ENCODE results near the gene USP32. TPM values are rescaled to one million over a fixed set of nuclear protein-coding genes. Genes with fewer than 3 reads are reported as not detected.
"Not testable (repeated sequence)": the region's sequence is repeated elsewhere in the genome, so short reads cannot be mapped to it uniquely, and the experiment has no call there.

The USP32 gene
- total and polyA plus RNA-seq, 2 of the 8 experiments (the other 6 are each of a cell fraction or from before 2014, with no cell fraction given): 29.6 to 112 TPM

DNA sequence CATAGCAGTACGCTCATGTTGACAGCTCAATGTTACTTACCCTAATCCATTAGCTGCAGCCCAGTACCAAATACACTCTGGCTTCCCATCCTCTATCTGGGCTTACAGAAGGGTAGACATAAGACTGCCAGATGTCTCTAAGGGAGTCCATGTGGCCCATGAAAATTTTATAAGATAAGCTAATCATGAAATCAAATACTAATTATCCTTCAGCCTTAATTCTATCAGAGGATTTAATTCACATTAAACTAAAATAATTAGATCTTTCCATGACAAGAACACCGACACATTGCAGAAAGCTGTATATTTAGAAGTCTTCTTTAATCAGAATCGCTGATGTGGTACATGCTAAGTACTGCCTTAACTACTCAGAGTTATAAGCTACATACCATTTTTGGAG, 198.9 kb downstream of the USP32 start:
- H3K56ac ChIP-seq (replicated peaks; ENCODE audit: insufficient read length, low read depth, low read length); H3K23ac ChIP-seq (ENCODE audit: insufficient read length); H3K79me1 ChIP-seq (ENCODE audit: low read depth, low read length); POLR2A ChIA-PET (ENCODE audit: partially characterized antibody); FAIRE-seq; H2BK120ac ChIP-seq (replicated peaks; ENCODE audit: low read depth, low read length); H2BK15ac ChIP-seq (ENCODE audit: low read length); H3K4me2 ChIP-seq (ENCODE audit: insufficient read depth in 1 of 2, low read depth in 2 of 2, low read length in 2 of 2); H3K18ac ChIP-seq (ENCODE audit: extremely low read depth, low read length); H2BK20ac ChIP-seq (ENCODE audit: low read length); H3K4me1 ChIP-seq (replicated peaks in 1 of 4; ENCODE audit: control insufficient read depth in 3 of 4, insufficient read depth in 4 of 4, low read length in 3 of 4); H3K79me2 ChIP-seq (ENCODE audit: control insufficient read depth in 1 of 2, insufficient read depth in 2 of 2, low read length in 2 of 2); H2BK12ac ChIP-seq (ENCODE audit: low read depth, low read length); H3K9me3 ChIP-seq (ENCODE audit: insufficient read depth in 2 of 2, low read depth in 1 of 2, low read length in 1 of 2); H2AK5ac ChIP-seq (ENCODE audit: low read depth, low read length); H2AFZ ChIP-seq (ENCODE audit: low read length); H3K23me2 ChIP-seq (ENCODE audit: low read depth, low read length); H3K9ac ChIP-seq (replicated peaks in 1 of 4; ENCODE audit: extremely low read depth in 1 of 4, low read depth in 3 of 4, low read length in 3 of 4); H3K27ac ChIP-seq (ENCODE audit: low read depth, low read length); H2BK5ac ChIP-seq (ENCODE audit: low read depth, low read length); H4K20me1 ChIP-seq (replicated peaks in 1 of 2; ENCODE audit: control insufficient read depth in 1 of 2, insufficient read depth in 2 of 2, low read length in 2 of 2); H4K5ac ChIP-seq (ENCODE audit: insufficient read length, low read depth, low read length); DNase-seq (ENCODE audit: low read depth in 1 of 2, low spot score in 2 of 2); H4K8ac ChIP-seq (ENCODE audit: extremely low read depth, insufficient read depth, low read length); H4K91ac ChIP-seq (replicated peaks; ENCODE audit: insufficient read length, low read length); H3K27me3 ChIP-seq (replicated peaks in 1 of 4; ENCODE audit: control insufficient read depth in 3 of 4, extremely low read depth in 1 of 4, insufficient read depth in 3 of 4, low read length in 3 of 4); H3K4ac ChIP-seq (replicated peaks; ENCODE audit: insufficient read length, low read depth, low read length); H3K4me3 ChIP-seq (ENCODE audit: extremely low read depth in 1 of 4, insufficient read depth in 2 of 4, low read depth in 3 of 4, low read length in 4 of 4); H3K14ac ChIP-seq (ENCODE audit: insufficient read length): not testable (repeated sequence)
- WGBS, 2 experiments (ENCODE audit: extremely low coverage in 1 of 2, insufficient coverage in 1 of 2, insufficient read length in 1 of 2, insufficient replicate concordance in 2 of 2, low coverage in 1 of 2, low lambda C conversion rate in 2 of 2, missing lambda C conversion rate in 1 of 2): 99% methylated on average over 3 of the region's 3 CpGs; no CpG with 5 or more reads in 1 of the 2 experiments
- CTCF ChIA-PET (ENCODE audit: partially characterized antibody): interaction anchor here (1.2 to 3.2 kb wide), 5 partner anchors 9 to 52 kb away, joined by 3 to 22 read pairs (median 3); no protein-coding TSS in a partner anchor
- peaks cover 3 to 52% (median 35%) of the 10 kb centered on the region in 4 experiments; a peak in 7 of 8 replicates for H3K36me3 ChIP-seq (ENCODE audit: control insufficient read depth in 2 of 4, insufficient read depth in 4 of 4, low read length in 3 of 4)

DNA sequence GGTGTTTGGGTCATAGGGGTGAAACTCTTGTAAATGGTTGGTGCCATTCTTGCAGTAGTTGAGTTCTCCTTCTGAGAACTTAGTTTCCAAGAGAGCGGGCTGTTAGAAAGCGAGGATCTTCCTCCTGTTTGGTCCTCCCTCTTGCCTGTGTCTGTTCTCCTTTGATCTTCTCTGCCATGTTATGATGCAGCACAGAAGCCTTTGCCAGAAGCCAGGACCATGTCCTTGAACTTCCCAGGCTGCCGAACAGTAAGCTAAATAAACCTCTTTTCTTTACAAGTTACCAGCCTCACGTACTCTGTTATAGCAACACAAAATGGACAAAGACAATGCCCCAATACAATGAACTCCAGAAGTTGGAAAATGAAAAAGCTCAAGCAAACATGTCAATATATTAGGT, 201.9 kb downstream of the USP32 start:
- H3K14ac ChIP-seq (ENCODE audit: insufficient read length); H3K9ac ChIP-seq (replicated peaks in 1 of 4; ENCODE audit: extremely low read depth in 1 of 4, low read depth in 3 of 4, low read length in 3 of 4); H3K79me2 ChIP-seq (ENCODE audit: control insufficient read depth in 1 of 2, insufficient read depth in 2 of 2, low read length in 2 of 2); H2AK5ac ChIP-seq (ENCODE audit: low read depth, low read length); H3K18ac ChIP-seq (ENCODE audit: extremely low read depth, low read length); H4K20me1 ChIP-seq (replicated peaks in 1 of 2; ENCODE audit: control insufficient read depth in 1 of 2, insufficient read depth in 2 of 2, low read length in 2 of 2); H3K9me3 ChIP-seq (ENCODE audit: insufficient read depth in 2 of 2, low read depth in 1 of 2, low read length in 1 of 2); H3K23me2 ChIP-seq (ENCODE audit: low read depth, low read length); H3K27me3 ChIP-seq (replicated peaks in 1 of 4; ENCODE audit: control insufficient read depth in 3 of 4, extremely low read depth in 1 of 4, insufficient read depth in 3 of 4, low read length in 3 of 4); DNase-seq (ENCODE audit: low read depth in 1 of 2, low spot score in 2 of 2); H2AFZ ChIP-seq (ENCODE audit: low read length); H4K8ac ChIP-seq (ENCODE audit: extremely low read depth, insufficient read depth, low read length); H3K23ac ChIP-seq (ENCODE audit: insufficient read length); H3K4ac ChIP-seq (replicated peaks; ENCODE audit: insufficient read length, low read depth, low read length); FAIRE-seq; H3K4me1 ChIP-seq (replicated peaks in 1 of 4; ENCODE audit: control insufficient read depth in 3 of 4, insufficient read depth in 4 of 4, low read length in 3 of 4); H4K5ac ChIP-seq (ENCODE audit: insufficient read length, low read depth, low read length); H2BK120ac ChIP-seq (replicated peaks; ENCODE audit: low read depth, low read length); H3K56ac ChIP-seq (replicated peaks; ENCODE audit: insufficient read length, low read depth, low read length); H2BK20ac ChIP-seq (ENCODE audit: low read length); H4K91ac ChIP-seq (replicated peaks; ENCODE audit: insufficient read length, low read length); H3K4me3 ChIP-seq (ENCODE audit: extremely low read depth in 1 of 4, insufficient read depth in 2 of 4, low read depth in 3 of 4, low read length in 4 of 4); H2BK12ac ChIP-seq (ENCODE audit: low read depth, low read length); H2BK5ac ChIP-seq (ENCODE audit: low read depth, low read length); H3K79me1 ChIP-seq (ENCODE audit: low read depth, low read length); H3K27ac ChIP-seq (ENCODE audit: low read depth, low read length); H2BK15ac ChIP-seq (ENCODE audit: low read length); H3K4me2 ChIP-seq (ENCODE audit: insufficient read depth in 1 of 2, low read depth in 2 of 2, low read length in 2 of 2): not testable (repeated sequence)
- POLR2A ChIA-PET (ENCODE audit: partially characterized antibody): interaction anchor here (1.3 kb wide), 1 partner anchor 10 kb away, joined by 3 read pairs; no protein-coding TSS in a partner anchor
- CTCF ChIA-PET (ENCODE audit: partially characterized antibody): interaction anchor here (1.1 to 1.3 kb wide), 2 partner anchors 47 to 451 kb away, joined by 3 read pairs; no protein-coding TSS in a partner anchor
- H3K36me3 ChIP-seq (ENCODE audit: control insufficient read depth in 2 of 4, insufficient read depth in 4 of 4, low read length in 3 of 4): peaks cover 3 to 56% (median 31%) of the 10 kb centered on the region in 4 experiments; a peak in 6 of 8 replicates
- 94% methylated on average over 4 of the region's 4 CpGs; no CpG with 5 or more reads in 1 of the 2 experiments for WGBS, 2 experiments (ENCODE audit: extremely low coverage in 1 of 2, insufficient coverage in 1 of 2, insufficient read length in 1 of 2, insufficient replicate concordance in 2 of 2, low coverage in 1 of 2, low lambda C conversion rate in 2 of 2, missing lambda C conversion rate in 1 of 2)
